ENCODE results near the gene SMG6.

Gene SMG6

DNA sequence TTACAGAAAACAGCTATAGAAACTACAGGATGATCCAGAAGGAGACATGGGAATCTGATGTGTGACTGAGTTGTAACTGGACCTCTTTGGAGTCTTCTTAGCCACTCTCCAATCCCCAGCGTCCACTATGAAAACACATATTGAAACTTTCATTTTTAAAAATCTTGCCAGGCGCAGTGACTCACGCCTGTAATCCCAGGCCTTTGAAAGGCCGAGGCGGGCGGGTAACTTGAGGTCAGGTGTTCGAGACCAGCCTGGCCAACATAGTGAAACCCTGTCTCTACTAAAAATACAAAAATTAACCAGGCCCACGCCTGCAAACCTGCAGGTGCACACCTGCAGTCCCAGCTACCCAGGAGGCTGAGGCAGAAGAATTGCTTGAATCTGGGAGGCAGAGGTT lies 195.4 kb downstream of the SMG6 start (continued):
- no peak for TF ChIP-seq ZNF274 (IDR thresholded peaks at IDR 0.05; ENCODE audit: low read length)
- no peak for TF ChIP-seq ZNF274 (tag by site-specific recombination; IDR thresholded peaks at IDR 0.05; ENCODE audit: borderline replicate concordance)
- no peak for TF ChIP-seq PRDM1 (tag by site-specific recombination; IDR thresholded peaks at IDR 0.05)
- no peak for TF ChIP-seq ZNF280D (tag by site-specific recombination; IDR thresholded peaks at IDR 0.05)
- no peak for TF ChIP-seq ZNF362 (tag by site-specific recombination; IDR thresholded peaks at IDR 0.05)
- TF ChIP-seq ZNF354C (tag by site-specific recombination; IDR thresholded peaks at IDR 0.05; ENCODE audit: borderline replicate concordance, low read depth): no peak

GRCh38 chr17:2107506-2107905 lies 196.1 kb downstream of the SMG6 start:
- Histone ChIP-seq H3K9me3 (ENCODE audit: control insufficient read depth, insufficient read depth, low read depth, low read length) (no peaks in the 10 kb centered on the region), H3K4me1 (ENCODE audit: control insufficient read depth, insufficient read depth, low read length) (no peaks in the 10 kb centered on the region), H3K27ac (ENCODE audit: extremely low read depth, low read depth, low read length) (no peak overlapping the region), H3K36me3 (ENCODE audit: control insufficient read depth in 2 of 2, insufficient read depth in 1 of 2, low read length in 2 of 2) (no peaks in the 10 kb centered on the region; a peak in 1 of 3 replicates), H3K4me3 (ENCODE audit: low read depth, low read length) (no peak overlapping the region)
- POLR2A ChIA-PET: no interaction called here
- CTCF ChIA-PET: interaction anchor here (0.6 to 1.8 kb wide), 2 partner anchors 20 to 138 kb away, joined by 3 to 6 read pairs; no protein-coding TSS in a partner anchor
- TF ChIP-seq ZNF26 (tag by site-specific recombination; IDR thresholded peaks at IDR 0.05) (no peak), ZNF521 (tag by site-specific recombination; IDR thresholded peaks at IDR 0.05) (no peak), ZNF416 (tag by site-specific recombination; IDR thresholded peaks at IDR 0.05) (no peak), GLI4 (tag by site-specific recombination; IDR thresholded peaks at IDR 0.05) (no peak), ZNF274 (IDR thresholded peaks at IDR 0.05; ENCODE audit: low read length) (no peak), ZNF274 (tag by site-specific recombination; IDR thresholded peaks at IDR 0.05; ENCODE audit: borderline replicate concordance) (no peak), ZNF10 (tag by site-specific recombination; IDR thresholded peaks at IDR 0.05) (no peak), CTCF (tag by site-specific recombination; IDR thresholded peaks at IDR 0.05) (no peak), EGR2 (tag by site-specific recombination; IDR thresholded peaks at IDR 0.05; ENCODE audit: low read depth) (no peak), ZNF830 (tag by site-specific recombination; IDR thresholded peaks at IDR 0.05; ENCODE audit: low read depth) (no peak), PRDM4 (tag by site-specific recombination; IDR thresholded peaks at IDR 0.05) (no peak), ZNF23 (tag by site-specific recombination; IDR thresholded peaks at IDR 0.05; ENCODE audit: borderline replicate concordance) (no peak)
